Esophagus (tissue), 2 donors: ENCODE results near the gene JDP2. TPM values are rescaled to one million over a fixed set of nuclear protein-coding genes. Genes with fewer than 3 reads are reported as not detected.

ENCODE experiments used
- H3K27ac ChIP-seq, 2 donors: one replicate each; pipeline ENCODE4 v1.5.1; 2013; ENCODE audit warnings: low read depth in 2 of 2, mild to moderate bottlenecking in 2 of 2, inconsistent platforms in 1 of 2, low read length in 1 of 2, moderate library complexity in 1 of 2
- H3K27me3 ChIP-seq, 2 donors: one replicate each; pipeline ENCODE4 v1.6.1; 2013; ENCODE audit warnings: low read length in 2 of 2, control low read depth in 1 of 2, mild to moderate bottlenecking in 1 of 2; ENCODE audit not compliant: insufficient read depth in 2 of 2, control insufficient read depth in 1 of 2
- H3K36me3 ChIP-seq, 2 donors: one replicate each; pipeline ENCODE4 v1.6.1; 2013; ENCODE audit warnings: low read length in 1 of 2; ENCODE audit not compliant: control insufficient read depth in 2 of 2, insufficient read depth in 2 of 2
- H3K4me1 ChIP-seq, 2 donors: one replicate each; pipeline ENCODE4 v1.6.1; 2013; ENCODE audit warnings: low read length in 1 of 2; ENCODE audit not compliant: control insufficient read depth in 2 of 2, insufficient read depth in 2 of 2
- H3K4me3 ChIP-seq, 2 donors: one replicate each; pipeline ENCODE4 v1.5.1; 2013; ENCODE audit warnings: low read length in 2 of 2, mild to moderate bottlenecking in 2 of 2, low read depth in 1 of 2, moderate library complexity in 1 of 2
- H3K9me3 ChIP-seq, 2 donors: one replicate each; pipeline ENCODE4 v1.6.1; 2013; ENCODE audit warnings: mild to moderate bottlenecking in 2 of 2, low read depth in 1 of 2, low read length in 1 of 2, moderate library complexity in 1 of 2; ENCODE audit not compliant: control insufficient read depth in 2 of 2, insufficient read depth in 1 of 2
- WGBS, 2 donors: extraction: QIAGEN DNeasy Blood & Tissue Kit; methylation state at CpG; one replicate each; pipeline ENCODE4 v1.1.7; 2013; 5-methylcytosine and 5-hydroxymethylcytosine counted together
- polyA plus RNA-seq, 2 donors: library from polyadenylated mRNA; stranded (reverse); fragments of 200-250 nt; gene quantifications; one replicate each; pipeline ENCODE4 v1.2.3, GENCODE V29; 2013
- donor health status: healthy with polysubstance abuse.
- donor health status: Bipolar disorder and iron deficiency.

JDP2 gene
- polyA plus RNA-seq, 2 donors = 13.4 to 18.4 TPM

DNA sequence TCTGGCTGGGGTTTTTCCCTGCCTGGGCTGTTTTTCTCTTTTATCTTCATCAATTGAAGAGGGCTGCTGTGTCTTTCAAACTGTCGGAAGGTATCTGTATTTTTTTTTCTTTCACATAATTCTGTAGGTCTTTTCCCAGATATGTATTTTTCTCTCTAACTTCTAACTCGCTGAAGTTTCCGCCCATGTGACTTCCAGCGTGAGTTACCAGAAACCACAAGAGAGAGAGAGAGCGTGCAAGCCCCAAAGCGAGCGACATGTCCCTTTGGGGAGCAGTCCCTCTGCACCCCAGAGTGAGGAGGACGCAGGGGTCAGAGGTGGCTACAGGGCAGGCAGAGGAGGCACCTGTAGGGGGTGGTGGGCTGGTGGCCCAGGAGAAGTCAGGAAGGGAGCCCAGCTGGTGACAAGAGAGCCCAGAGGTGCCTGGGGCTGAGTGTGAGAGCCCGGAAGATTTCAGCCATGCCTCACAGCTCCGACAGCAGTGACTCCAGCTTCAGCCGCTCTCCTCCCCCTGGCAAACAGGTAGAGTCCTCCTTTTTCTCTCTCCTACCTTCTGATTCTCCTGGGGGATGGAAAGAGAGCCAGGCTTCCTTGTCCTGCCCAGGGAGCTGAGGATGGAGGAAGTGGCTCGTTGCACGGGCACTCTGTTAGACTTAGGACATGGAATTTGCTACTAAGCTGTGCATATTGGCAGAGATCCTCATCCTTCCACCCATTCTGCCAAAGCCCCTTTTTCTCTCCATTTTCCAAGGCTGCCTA, 94.6 kb downstream of the JDP2 start, which contains the start of gene BATF:
BATF (plus strand) TSS at position 246 of the 759 bp plus-strand sequence; CDS start at position 460, 214 bp downstream.
- Histone ChIP-seq H3K9me3 (no peaks in the 10 kb centered on the region), H3K4me3 (peak within 1 kb of the TSS; percentile 34 to 55), H3K4me1 (peaks cover 0 to 5% of the 10 kb centered on the region in 2 donors), H3K27me3 (no peaks in the 10 kb centered on the region), H3K27ac (peak within 1 kb of the TSS; percentile 43 to 68), H3K36me3 (no peaks in the 10 kb centered on the region)
- 61 to 70% methylated on average over 13 of the region's 13 CpGs for WGBS, 2 donors

DNA sequence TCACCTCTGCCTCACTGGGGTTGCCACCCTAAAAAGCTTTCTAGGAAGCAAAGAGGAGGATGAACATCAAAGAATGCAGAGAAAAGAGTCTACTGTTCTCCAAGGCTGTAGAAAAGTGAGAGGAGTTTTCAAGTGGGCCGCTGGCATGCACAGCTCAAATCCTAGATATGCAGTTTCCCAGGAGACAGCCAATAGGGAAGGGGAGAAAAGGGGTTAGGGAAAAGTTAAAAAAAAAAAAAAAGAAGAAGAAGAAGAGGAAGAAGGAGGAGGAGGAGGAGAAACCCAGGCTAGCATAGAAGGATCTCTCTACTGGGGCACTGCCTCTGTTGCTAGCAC, 95.1 kb downstream of the JDP2 start:
- Histone ChIP-seq H3K27me3 (no peaks in the 10 kb centered on the region), H3K36me3 (no peaks in the 10 kb centered on the region), H3K4me1 (peaks cover 0 to 5% of the 10 kb centered on the region in 2 donors), H3K4me3 (peak overlapping the region; percentile 34 to 55), H3K9me3 (no peaks in the 10 kb centered on the region), H3K27ac (peak overlapping the region in 1 of 2 donors; percentile 68)
- 76 to 82% methylated on average over 1 of the region's 1 CpG for WGBS, 2 donors

Other genes starting within 250 kb of the JDP2 start
- 100 to 1,000 TPM in 1 of 2 donors, 10 to 100 TPM in 1; 99.5 to 102 TPM for gene FOS, start 149.2 kb upstream of the JDP2 start, polyA plus RNA-seq
- 1 to 10 TPM; 1.8 to 2.0 TPM for gene BATF, start 94.4 kb downstream of the JDP2 start, polyA plus RNA-seq
- gene FLVCR2, start 150.6 kb downstream of the JDP2 start, polyA plus RNA-seq = 1 to 10 TPM; 1.2 to 2.2 TPM
- gene ERG28, start 232.9 kb downstream of the JDP2 start, polyA plus RNA-seq = 10 to 100 TPM; 31.0 to 43.5 TPM
- 10 to 100 TPM; 10.5 to 10.6 TPM for gene TTLL5, start 233.2 kb downstream of the JDP2 start, polyA plus RNA-seq